Measurements from ENCODE around the gene PCDHGA9.
A peak's percentile ranks its signal among the peaks of the same experiment; 100 is the strongest.
"Not testable (repeated sequence)": the region's sequence is repeated elsewhere in the genome, so short reads cannot be mapped to it uniquely, and the experiment has no call there.

The PCDHGA9 gene

DNA sequence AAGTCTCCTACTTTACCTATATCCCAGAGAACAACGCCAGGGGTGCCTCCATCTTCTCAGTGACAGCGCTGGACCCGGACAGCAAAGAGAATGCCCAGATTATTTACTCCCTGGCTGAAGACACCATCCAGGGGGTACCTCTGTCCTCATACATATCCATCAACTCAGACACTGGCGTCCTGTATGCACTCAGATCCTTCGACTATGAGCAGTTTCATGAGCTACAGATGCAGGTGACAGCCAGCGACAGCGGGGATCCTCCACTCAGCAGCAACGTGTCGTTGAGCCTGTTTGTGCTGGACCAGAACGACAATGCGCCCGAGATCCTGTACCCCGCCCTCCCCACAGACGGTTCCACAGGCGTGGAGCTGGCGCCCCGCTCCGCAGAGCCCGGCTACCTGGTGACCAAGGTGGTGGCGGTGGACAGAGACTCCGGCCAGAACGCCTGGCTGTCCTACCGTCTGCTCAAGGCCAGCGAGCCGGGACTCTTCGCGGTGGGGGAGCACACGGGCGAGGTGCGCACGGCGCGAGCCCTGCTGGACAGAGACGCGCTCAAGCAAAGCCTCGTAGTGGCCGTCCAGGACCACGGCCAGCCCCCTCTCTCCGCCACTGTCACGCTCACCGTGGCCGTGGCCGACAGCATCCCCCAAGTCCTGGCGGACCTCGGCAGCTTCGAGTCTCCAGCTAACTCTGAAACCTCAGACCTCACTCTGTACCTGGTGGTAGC lies 12.1 kb downstream of the PCDHGA9 start:
- not testable (repeated sequence) for DNase-seq (ENCODE audit: low spot score)

DNA sequence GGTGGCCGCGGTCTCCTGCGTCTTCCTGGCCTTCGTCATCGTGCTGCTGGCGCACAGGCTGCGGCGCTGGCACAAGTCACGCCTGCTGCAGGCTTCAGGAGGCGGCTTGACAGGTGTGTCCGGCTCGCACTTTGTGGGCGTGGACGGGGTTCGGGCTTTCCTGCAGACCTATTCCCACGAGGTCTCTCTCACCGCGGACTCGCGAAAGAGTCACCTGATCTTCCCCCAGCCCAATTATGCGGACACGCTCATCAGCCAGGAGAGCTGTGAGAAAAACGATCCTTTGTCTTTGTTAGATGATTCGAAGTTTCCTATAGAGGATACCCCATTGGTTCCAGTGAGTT lies 12.7 kb downstream of the PCDHGA9 start:
- DNase-seq (ENCODE audit: low spot score) = not testable (repeated sequence)

DNA sequence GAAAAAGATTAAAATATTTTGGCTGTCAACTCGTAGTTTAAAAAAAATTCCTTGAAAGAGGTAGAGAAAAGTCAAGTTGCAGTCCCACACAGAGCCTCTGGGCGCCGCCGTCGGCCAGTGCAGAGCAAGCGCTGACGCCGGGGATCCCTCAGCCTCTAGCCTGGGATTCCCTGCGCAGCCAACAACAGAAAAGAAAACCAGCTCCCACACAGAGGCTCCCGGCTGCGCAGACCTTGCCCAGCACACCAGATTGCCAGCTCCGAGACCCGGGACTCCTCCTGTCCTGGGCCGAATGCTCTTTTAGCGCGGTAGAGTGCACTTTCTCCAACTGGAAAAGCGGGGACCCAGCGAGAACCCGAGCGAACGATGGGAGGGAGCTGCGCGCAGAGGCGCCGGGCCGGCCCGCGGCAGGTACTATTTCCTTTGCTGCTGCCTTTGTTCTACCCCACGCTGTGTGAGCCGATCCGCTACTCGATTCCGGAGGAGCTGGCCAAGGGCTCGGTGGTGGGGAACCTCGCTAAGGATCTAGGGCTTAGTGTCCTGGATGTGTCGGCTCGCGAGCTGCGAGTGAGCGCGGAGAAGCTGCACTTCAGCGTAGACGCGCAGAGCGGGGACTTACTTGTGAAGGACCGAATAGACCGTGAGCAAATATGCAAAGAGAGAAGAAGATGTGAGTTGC lies 15.1 kb downstream of the PCDHGA9 start, which contains the start of gene PCDHGB7:
TSS of gene PCDHGB7 (plus strand) at position 184 of the 679 bp plus-strand sequence. CDS start at position 367, 183 bp downstream.
- DNase-seq (ENCODE audit: low spot score) = peak; percentile 39

DNA sequence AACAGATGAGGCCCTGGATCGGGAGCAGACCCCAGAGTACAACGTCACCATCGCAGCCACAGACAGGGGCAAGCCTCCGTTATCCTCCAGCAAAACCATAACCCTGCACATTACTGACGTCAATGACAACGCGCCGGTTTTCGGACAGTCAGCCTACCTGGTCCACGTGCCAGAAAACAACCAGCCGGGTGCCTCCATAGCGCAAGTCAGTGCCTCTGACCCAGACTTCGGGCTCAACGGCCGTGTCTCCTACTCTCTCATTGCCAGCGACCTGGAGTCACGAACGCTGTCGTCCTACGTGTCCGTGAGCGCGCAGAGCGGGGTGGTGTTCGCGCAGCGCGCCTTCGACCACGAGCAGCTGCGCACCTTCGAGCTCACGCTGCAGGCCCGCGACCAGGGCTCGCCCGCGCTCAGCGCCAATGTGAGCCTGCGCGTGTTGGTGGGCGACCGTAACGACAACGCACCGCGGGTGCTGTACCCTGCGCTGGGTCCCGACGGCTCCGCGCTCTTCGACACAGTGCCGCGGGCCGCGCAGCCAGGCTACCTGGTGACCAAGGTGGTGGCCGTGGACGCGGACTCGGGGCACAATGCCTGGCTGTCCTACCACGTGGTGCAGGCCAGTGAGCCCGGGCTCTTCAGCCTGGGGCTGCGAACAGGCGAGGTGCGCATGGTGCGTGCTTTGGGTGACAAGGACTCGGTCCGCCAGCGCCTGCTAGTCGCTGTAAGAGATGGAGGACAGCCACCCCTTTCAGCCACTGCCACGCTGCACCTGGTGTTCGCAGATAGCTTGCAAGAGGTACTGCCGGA lies 16.7 kb downstream of the PCDHGA9 start:
- DNase-seq (ENCODE audit: low spot score) = no peak

GRCh38 chr5:141420855-141421488 lies 18.4 kb downstream of the PCDHGA9 start, which contains the start of gene PCDHGA11:
Gene PCDHGA11, plus strand, starts transcription at chr5:141421051. Its CDS starts 177 bp downstream, at chr5:141421228.
- DNase-seq (ENCODE audit: low spot score) = peak; percentile 50

GRCh38 chr5:141421489-141421855 lies 18.9 kb downstream of the PCDHGA9 start:
- no peak for DNase-seq (ENCODE audit: low spot score)

- no peak for DNase-seq (ENCODE audit: low spot score)
Measured at GRCh38 chr5:141422742-141423291, 20.2 kb downstream of the PCDHGA9 start.

DNA sequence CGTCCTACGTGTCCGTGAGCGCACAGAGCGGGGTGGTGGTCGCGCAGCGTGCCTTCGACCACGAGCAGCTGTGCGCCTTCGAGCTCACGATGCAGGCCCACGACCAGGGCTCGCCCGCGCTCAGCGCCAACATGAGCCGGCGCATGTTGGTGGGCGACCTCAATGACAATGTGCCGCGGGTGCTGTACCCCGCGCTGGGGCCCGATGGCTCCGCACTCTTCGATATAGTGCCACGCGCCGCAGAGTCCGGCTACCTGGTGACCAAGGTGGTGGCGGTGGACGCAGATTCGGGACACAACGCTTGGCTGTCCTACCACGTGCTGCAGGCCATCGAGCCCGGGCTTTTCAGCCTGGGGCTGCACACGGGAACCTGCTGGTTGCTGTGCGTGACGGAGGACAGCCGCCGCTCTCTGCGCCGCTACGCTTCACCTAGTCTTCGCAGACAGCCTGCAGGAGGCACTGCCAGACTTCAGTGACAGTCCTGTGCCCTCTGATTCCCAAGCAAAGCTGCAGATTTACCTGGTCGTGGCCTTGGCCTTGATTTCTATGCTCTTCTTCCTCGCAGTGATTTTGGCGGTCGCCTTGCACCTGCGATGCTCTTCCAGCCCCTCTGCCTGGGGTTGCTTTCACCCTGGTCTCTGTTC lies 25.3 kb downstream of the PCDHGA9 start:
- DNase-seq (ENCODE audit: low spot score) = no peak

- peak; percentile 81 for DNase-seq (ENCODE audit: low spot score)
Measured at GRCh38 chr5:141430332-141431113, 27.9 kb downstream of the PCDHGA9 start, which contains the start of gene PCDHGA12. Gene PCDHGA12, plus strand, starts transcription at chr5:141430507. Its CDS starts 253 bp downstream, at chr5:141430760.

DNA sequence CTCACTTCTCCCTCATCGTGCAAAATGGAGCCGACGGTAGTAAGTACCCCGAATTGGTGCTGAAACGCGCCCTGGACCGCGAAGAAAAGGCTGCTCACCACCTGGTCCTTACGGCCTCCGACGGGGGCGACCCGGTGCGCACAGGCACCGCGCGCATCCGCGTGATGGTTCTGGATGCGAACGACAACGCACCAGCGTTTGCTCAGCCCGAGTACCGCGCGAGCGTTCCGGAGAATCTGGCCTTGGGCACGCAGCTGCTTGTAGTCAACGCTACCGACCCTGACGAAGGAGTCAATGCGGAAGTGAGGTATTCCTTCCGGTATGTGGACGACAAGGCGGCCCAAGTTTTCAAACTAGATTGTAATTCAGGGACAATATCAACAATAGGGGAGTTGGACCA lies 28.7 kb downstream of the PCDHGA9 start:
- no peak for DNase-seq (ENCODE audit: low spot score)

DNA sequence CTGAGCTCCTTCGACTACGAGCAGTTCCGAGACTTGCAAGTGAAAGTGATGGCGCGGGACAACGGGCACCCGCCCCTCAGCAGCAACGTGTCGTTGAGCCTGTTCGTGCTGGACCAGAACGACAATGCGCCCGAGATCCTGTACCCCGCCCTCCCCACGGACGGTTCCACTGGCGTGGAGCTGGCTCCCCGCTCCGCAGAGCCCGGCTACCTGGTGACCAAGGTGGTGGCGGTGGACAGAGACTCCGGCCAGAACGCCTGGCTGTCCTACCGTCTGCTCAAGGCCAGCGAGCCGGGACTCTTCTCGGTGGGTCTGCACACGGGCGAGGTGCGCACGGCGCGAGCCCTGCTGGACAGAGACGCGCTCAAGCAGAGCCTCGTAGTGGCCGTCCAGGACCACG lies 29.7 kb downstream of the PCDHGA9 start:
- not testable (repeated sequence) for DNase-seq (ENCODE audit: low spot score)

GRCh38 chr5:141432726-141433125 lies 30.1 kb downstream of the PCDHGA9 start:
- DNase-seq (ENCODE audit: low spot score) = not testable (repeated sequence)

DNA sequence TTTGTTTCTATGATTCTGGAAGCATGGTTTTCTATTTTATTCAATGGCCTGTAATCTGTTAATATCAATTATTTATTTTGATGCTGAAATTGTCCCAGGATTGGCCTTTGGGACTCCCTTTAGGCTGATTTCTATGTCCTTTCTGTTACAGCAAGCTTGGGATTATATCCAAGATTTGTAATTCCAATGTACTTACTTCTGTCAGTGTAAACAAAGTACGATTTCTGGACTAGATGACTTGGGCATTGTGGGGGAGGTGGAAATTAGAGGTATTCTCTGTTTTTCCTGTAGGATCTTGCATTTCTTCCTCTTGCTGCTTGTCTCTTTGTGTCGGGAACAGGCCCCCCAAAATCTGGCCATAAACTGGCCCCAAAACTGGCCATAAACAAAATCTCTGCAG lies 31.4 kb downstream of the PCDHGA9 start:
- no peak for DNase-seq (ENCODE audit: low spot score)

- DNase-seq (ENCODE audit: low spot score) = no peak
Measured at GRCh38 chr5:141437221-141437620, 34.6 kb downstream of the PCDHGA9 start.

GRCh38 chr5:141439411-141440141 lies 37.0 kb downstream of the PCDHGA9 start:
- DNase-seq (ENCODE audit: low spot score) = no peak

- DNase-seq (ENCODE audit: low spot score) = no peak
Measured at GRCh38 chr5:141440341-141440740, 37.8 kb downstream of the PCDHGA9 start.

DNA sequence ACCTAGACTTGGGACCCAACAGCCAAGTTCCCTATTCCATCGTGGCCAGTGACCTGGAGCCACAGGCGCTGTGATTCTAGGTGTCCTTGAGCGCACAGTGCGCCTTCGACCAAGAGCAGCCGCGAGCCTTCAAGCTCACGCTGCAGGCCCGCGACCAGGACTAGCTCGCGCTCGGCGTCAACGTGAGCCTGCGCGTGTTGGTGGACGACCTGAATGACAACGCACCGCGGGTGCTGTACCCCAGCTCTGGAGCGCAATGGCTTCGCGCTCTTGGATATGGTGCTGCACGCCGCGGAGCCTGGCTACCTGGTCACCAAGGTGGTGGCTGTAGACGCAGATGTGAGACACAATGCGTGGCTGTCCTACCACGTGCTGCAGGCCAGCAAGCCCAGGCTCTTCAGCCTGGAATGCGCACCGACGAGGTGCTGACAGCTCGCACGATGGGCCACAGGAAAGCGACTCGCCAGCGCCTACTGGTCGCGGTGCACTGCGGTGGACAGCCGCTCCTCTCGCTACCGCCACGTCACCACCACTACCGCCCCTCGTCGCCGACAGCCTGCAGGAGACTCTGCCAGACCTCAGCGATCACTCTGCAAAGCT lies 39.1 kb downstream of the PCDHGA9 start:
- DNase-seq (ENCODE audit: low spot score) = no peak
